Ovary (tissue), 3 donors: ENCODE measurements around the gene ATP6V1A.

Experiments used
- CTCF ChIP-seq, 3 donors: fragments of 450-650 bp in 2 of 3; fragments of 200-600 bp in 1 of 3; IDR thresholded peaks; one replicate each; pipeline versions ENCODE4 v1.5.1 to v1.8.0; 2016 to 2022; ENCODE audit warnings: antibody characterized with exemption in 3 of 3, mild to moderate bottlenecking in 1 of 3
- POLR2A ChIP-seq: fragments of 450-650 bp; IDR thresholded peaks from one replicate; pipeline ENCODE4 v1.6.1; 2017; ENCODE audit warnings: antibody characterized with exemption, mild to moderate bottlenecking, moderate library complexity
- donor health status: DM: no; HTN: no; CAD: no.

GRCh38 chr3:113758389-113759024 lies 11.7 kb downstream of the ATP6V1A start:
- TF ChIP-seq CTCF (IDR thresholded peaks at IDR 0.05) (no peak), POLR2A (no peak)
